Neuronal stem cell (in vitro differentiated cells): ENCODE data around the gene MTUS2.

Experiments
- DNase-seq: peaks from one replicate; pipeline ENCODE4 v3.0.0-alpha.2; 2013; ENCODE audit warnings: low spot score
- H2AFZ ChIP-seq: one replicate; pipeline ENCODE4 v1.6.1; 2013; ENCODE audit warnings: mild to moderate bottlenecking, low read length, inconsistent platforms
- H2AK5ac ChIP-seq: 2 replicates; pipeline ENCODE4 v1.6.1; 2013; ENCODE audit warnings: low read depth, mild to moderate bottlenecking, inconsistent platforms, low read length, moderate library complexity, mixed read lengths
- H2BK120ac ChIP-seq: 2 replicates; pipeline ENCODE4 v1.6.1; 2013; ENCODE audit warnings: low read depth, mild to moderate bottlenecking, inconsistent platforms, low read length, moderate library complexity, mixed read lengths
- H2BK12ac ChIP-seq: one replicate; pipeline ENCODE4 v1.6.1; 2013; ENCODE audit warnings: low read length, inconsistent platforms
- H2BK15ac ChIP-seq: 2 replicates; pipeline ENCODE4 v1.6.1; 2013; ENCODE audit warnings: mild to moderate bottlenecking, low read length, inconsistent platforms, mixed read lengths
- H2BK5ac ChIP-seq: one replicate; pipeline ENCODE4 v1.6.1; 2013; ENCODE audit warnings: inconsistent platforms, mild to moderate bottlenecking, low read length, moderate library complexity
- H3K14ac ChIP-seq: one replicate; pipeline ENCODE4 v1.6.1; 2013; ENCODE audit warnings: low read length, inconsistent platforms
- H3K18ac ChIP-seq: 2 replicates; pipeline ENCODE4 v1.6.1; 2013; ENCODE audit warnings: low read length, inconsistent platforms
- H3K23ac ChIP-seq: 2 replicates; pipeline ENCODE4 v1.6.1; 2013; ENCODE audit warnings: low read depth, mild to moderate bottlenecking, mixed read lengths, low read length, inconsistent platforms; ENCODE audit not compliant: poor library complexity
- H3K27ac ChIP-seq: replicated peaks from 3 replicates; pipeline ENCODE4 v1.5.1; 2013; ENCODE audit warnings: low read length, inconsistent platforms
- H3K27me3 ChIP-seq, 3 experiments: 2 replicates each; pipeline ENCODE4 v1.6.1; 2013; ENCODE audit warnings: low read length in 3 of 3, mild to moderate bottlenecking in 2 of 3, inconsistent platforms in 1 of 3, low read depth in 1 of 3, mixed read lengths in 1 of 3, moderate library complexity in 1 of 3; ENCODE audit not compliant: control insufficient read depth in 3 of 3, insufficient read depth in 3 of 3
- H3K36me3 ChIP-seq, 2 donors: replicated peaks in 1 of 2; 2 replicates each; pipeline ENCODE4 v1.6.1; 2013; ENCODE audit warnings: low read length in 2 of 2; ENCODE audit not compliant: control insufficient read depth in 2 of 2, insufficient read depth in 2 of 2
- H3K4ac ChIP-seq: 2 replicates; pipeline ENCODE4 v1.6.1; 2013; ENCODE audit warnings: inconsistent platforms, mild to moderate bottlenecking, low read length, moderate library complexity
- H3K4me1 ChIP-seq, 2 donors: 1 replicate in 1 of 2; 2 replicates in 1 of 2; pipeline ENCODE4 v1.6.1; 2013; ENCODE audit warnings: low read length in 2 of 2, low read depth in 1 of 2; ENCODE audit not compliant: control insufficient read depth in 2 of 2, insufficient read depth in 1 of 2
- H3K4me2 ChIP-seq: one replicate; pipeline ENCODE4 v1.6.1; 2013; ENCODE audit warnings: mild to moderate bottlenecking, low read length, inconsistent platforms; ENCODE audit not compliant: insufficient read depth, poor library complexity, severe bottlenecking
- H3K4me3 ChIP-seq, 2 donors: 2 replicates each; pipeline ENCODE4 v1.5.1; 2013; ENCODE audit warnings: low read length in 2 of 2, mild to moderate bottlenecking in 2 of 2, inconsistent platforms in 1 of 2, moderate library complexity in 1 of 2
- H3K79me1 ChIP-seq: one replicate; pipeline ENCODE4 v1.6.1; 2013; ENCODE audit warnings: low read depth, mild to moderate bottlenecking, inconsistent platforms, low read length, moderate library complexity
- H3K9ac ChIP-seq: one replicate; pipeline ENCODE4 v1.6.1; 2013; ENCODE audit warnings: mild to moderate bottlenecking, low read depth, low read length, inconsistent platforms; ENCODE audit not compliant: poor library complexity
- H3K9me3 ChIP-seq, 2 donors: replicated peaks in 1 of 2; 2 replicates each; pipeline versions ENCODE3 to v1.6.1; 2013; ENCODE audit warnings: low read length in 2 of 2, mild to moderate bottlenecking in 2 of 2, inconsistent platforms in 1 of 2, low read depth in 1 of 2, mixed read lengths in 1 of 2, moderate library complexity in 1 of 2; ENCODE audit not compliant: control insufficient read depth in 2 of 2, insufficient read depth in 1 of 2
- H4K8ac ChIP-seq: one replicate; pipeline ENCODE4 v1.6.1; 2013; ENCODE audit warnings: low read depth, mild to moderate bottlenecking, inconsistent platforms, low read length, moderate library complexity
- H4K91ac ChIP-seq: one replicate; pipeline ENCODE4 v1.6.1; 2013; ENCODE audit warnings: low read length, low read depth, mild to moderate bottlenecking, inconsistent platforms; ENCODE audit not compliant: poor library complexity
- WGBS, 2 donors: extraction: QIAGEN DNeasy Blood & Tissue Kit; methylation state at CpG; one replicate each; pipeline ENCODE4 v1.1.7; 2013; ENCODE audit warnings: missing lambda C conversion rate in 2 of 2, mixed read lengths in 1 of 2; ENCODE audit not compliant: insufficient read length in 2 of 2, insufficient replicate concordance in 1 of 2; ENCODE audit errors: extremely low coverage in 2 of 2; 5-methylcytosine and 5-hydroxymethylcytosine counted together

Gene MTUS2

GRCh38 chr13:28859717-28860116 is 39.6 kb downstream of the MTUS2 start:
- Histone ChIP-seq H2AFZ (no peak overlapping the region), H4K91ac (no peak overlapping the region), H3K79me1 (no peaks in the 10 kb centered on the region), H3K4me3 (no peak overlapping the region), H3K4me2 (no peak overlapping the region), H2AK5ac (no peak overlapping the region), H3K14ac (no peak overlapping the region), H3K9ac (no peak overlapping the region), H3K9me3 (no peaks in the 10 kb centered on the region), H2BK5ac (no peak overlapping the region), H2BK15ac (no peak overlapping the region), H3K36me3 (no peaks in the 10 kb centered on the region), H2BK12ac (no peak overlapping the region), H3K4ac (no peak overlapping the region), H3K27me3 (no peaks in the 10 kb centered on the region), H3K27ac (no peak overlapping the region), H2BK120ac (no peak overlapping the region), H3K4me1 (no peaks in the 10 kb centered on the region), H3K23ac (no peak overlapping the region), H3K18ac (no peak overlapping the region), H4K8ac (no peak overlapping the region)
- no peak for DNase-seq
- no CpG with 5 or more reads among the region's 2 CpGs for WGBS, 2 donors

DNA sequence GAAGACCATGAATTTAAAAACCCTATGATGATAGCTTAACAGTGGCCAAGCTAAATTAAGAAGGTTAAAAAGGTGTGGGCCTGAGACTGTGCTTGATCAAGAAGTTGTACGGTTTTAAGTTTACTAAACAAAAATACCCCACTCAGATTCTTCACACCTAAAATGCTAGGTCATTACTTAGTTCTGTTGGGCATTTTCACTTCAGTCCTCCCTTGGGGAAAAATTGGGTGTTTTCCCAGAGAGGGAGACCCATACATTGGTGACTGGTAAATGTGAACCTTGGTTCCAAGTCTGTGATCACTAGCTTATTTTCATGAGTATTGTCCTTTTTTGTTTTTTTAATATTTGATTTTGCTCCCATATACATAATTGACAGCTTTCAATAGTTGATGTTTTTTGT is 44.4 kb downstream of the MTUS2 start:
- Histone ChIP-seq H3K23ac (no peak overlapping the region), H3K36me3 (no peaks in the 10 kb centered on the region), H3K4me2 (no peak overlapping the region), H3K9ac (no peak overlapping the region), H3K27me3 (no peaks in the 10 kb centered on the region), H3K79me1 (no peaks in the 10 kb centered on the region), H2AK5ac (no peak overlapping the region), H2BK15ac (no peak overlapping the region), H2BK5ac (no peak overlapping the region), H3K18ac (no peak overlapping the region), H3K27ac (no peak overlapping the region), H2AFZ (no peak overlapping the region), H3K4me1 (no peaks in the 10 kb centered on the region), H4K8ac (no peak overlapping the region), H2BK12ac (no peak overlapping the region), H3K4ac (no peak overlapping the region), H4K91ac (no peak overlapping the region), H2BK120ac (no peak overlapping the region), H3K14ac (no peak overlapping the region), H3K9me3 (no peaks in the 10 kb centered on the region), H3K4me3 (no peak overlapping the region)
- no CpG with 5 or more reads among the region's 1 CpG for WGBS, 2 donors
- DNase-seq = no peak

DNA sequence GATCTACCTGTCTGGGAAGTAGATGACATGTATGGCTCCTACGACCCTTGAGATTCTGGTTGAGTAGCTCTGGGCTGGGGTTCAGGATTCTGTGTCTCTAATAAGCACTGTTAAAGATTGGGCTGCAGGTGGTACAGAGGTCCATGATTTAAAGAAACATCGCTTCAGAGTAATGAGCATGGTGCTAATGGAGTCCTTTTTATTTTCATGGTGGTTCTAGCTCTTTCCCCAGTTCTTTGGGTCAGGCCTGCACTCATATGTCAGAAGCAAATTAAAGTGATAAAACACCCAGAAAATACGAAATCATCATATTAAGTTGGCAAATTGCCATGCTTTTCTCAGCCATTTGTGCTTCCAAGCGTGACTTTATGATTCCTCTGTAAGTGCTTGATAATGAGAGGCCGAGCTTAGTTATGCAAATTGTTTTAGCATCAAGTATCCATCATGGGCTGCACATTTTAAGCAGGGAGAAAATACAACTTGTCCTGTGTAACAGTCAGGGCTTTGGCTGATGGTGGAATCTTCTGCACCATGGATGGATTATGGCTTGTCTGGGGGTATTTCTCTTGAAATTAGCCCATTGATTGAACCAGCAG is 45.1 kb downstream of the MTUS2 start:
- H2AFZ ChIP-seq = no peak overlapping the region
- H2BK12ac ChIP-seq = no peak overlapping the region
- no peaks in the 10 kb centered on the region for H3K36me3 ChIP-seq
- H3K23ac ChIP-seq = no peak overlapping the region
- H3K4me1 ChIP-seq = no peaks in the 10 kb centered on the region
- H4K91ac ChIP-seq = no peak overlapping the region
- no CpG with 5 or more reads among the region's 5 CpGs for WGBS, 2 donors
- DNase-seq = no peak
- no peaks in the 10 kb centered on the region for H3K27me3 ChIP-seq
- H3K27ac ChIP-seq = no peak overlapping the region
- H3K9me3 ChIP-seq = no peaks in the 10 kb centered on the region
- H3K9ac ChIP-seq = no peak overlapping the region
- H3K4me2 ChIP-seq = no peak overlapping the region
- H3K18ac ChIP-seq = no peak overlapping the region
- no peak overlapping the region for H3K4ac ChIP-seq
- no peaks in the 10 kb centered on the region for H3K79me1 ChIP-seq
- no peak overlapping the region for H2AK5ac ChIP-seq
- H2BK5ac ChIP-seq = no peak overlapping the region
- H2BK120ac ChIP-seq = no peak overlapping the region
- H4K8ac ChIP-seq = no peak overlapping the region
- H3K14ac ChIP-seq = no peak overlapping the region
- no peak overlapping the region for H3K4me3 ChIP-seq
- no peak overlapping the region for H2BK15ac ChIP-seq

DNA sequence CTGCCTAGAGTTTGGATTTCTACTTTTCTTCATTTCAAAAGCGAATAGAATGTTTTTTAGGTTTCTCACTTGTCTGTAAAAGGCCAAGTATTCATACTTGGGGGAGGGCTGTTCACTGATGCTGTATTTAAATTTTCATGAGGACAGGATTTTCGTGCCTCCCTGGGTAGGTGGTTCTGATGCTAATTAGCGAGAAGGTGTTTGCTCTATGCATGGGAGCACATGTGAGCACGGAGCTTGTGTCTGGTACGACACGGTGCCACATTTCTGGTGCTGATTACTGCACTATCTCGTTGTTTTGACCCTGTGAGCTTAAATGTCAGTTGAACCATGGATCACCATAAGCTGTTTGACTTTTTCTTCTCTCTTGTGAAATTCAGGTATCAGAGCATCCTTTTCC is 45.8 kb downstream of the MTUS2 start:
- Histone ChIP-seq H2BK12ac (no peak overlapping the region), H3K4me1 (no peaks in the 10 kb centered on the region), H3K23ac (no peak overlapping the region), H3K18ac (no peak overlapping the region), H3K27me3 (no peaks in the 10 kb centered on the region), H3K4me3 (no peak overlapping the region), H2AK5ac (no peak overlapping the region), H4K91ac (no peak overlapping the region), H2BK15ac (no peak overlapping the region), H2BK120ac (no peak overlapping the region), H2AFZ (no peak overlapping the region), H3K4ac (no peak overlapping the region), H3K79me1 (no peaks in the 10 kb centered on the region), H3K4me2 (no peak overlapping the region), H3K36me3 (no peaks in the 10 kb centered on the region), H3K27ac (no peak overlapping the region), H2BK5ac (no peak overlapping the region), H4K8ac (no peak overlapping the region), H3K14ac (no peak overlapping the region), H3K9me3 (no peaks in the 10 kb centered on the region), H3K9ac (no peak overlapping the region)
- no CpG with 5 or more reads among the region's 7 CpGs for WGBS, 2 donors
- no peak for DNase-seq
